GM19395 (cell line): ENCODE data around the gene TPPP3.

Experiments
- ATAC-seq: cut with Tn5 transposase; IDR thresholded peaks from one replicate; pipeline ENCODE4 v1.9.1; 2021; ENCODE audit warnings: mild to moderate bottlenecking, moderate library complexity; ENCODE audit not compliant: unreplicated experiment

TPPP3 gene

GRCh38 chr16:67406111-67406971 lies 13.0 kb upstream of the TPPP3 start:
- no peak for ATAC-seq

GRCh38 chr16:67405336-67405735 lies 12.0 kb upstream of the TPPP3 start:
- ATAC-seq, result no peak

- ATAC-seq, result no peak
These were observed 11.5 kb upstream of the TPPP3 start for GRCh38 chr16:67404740-67405226.

GRCh38 chr16:67403976-67404555 lies 10.8 kb upstream of the TPPP3 start:
- ATAC-seq, result no peak

GRCh38 chr16:67400901-67401300 lies 7.6 kb upstream of the TPPP3 start:
- ATAC-seq, result no peak

GRCh38 chr16:67399749-67400704 lies 6.7 kb upstream of the TPPP3 start:
- no peak for ATAC-seq

GRCh38 chr16:67399218-67399733 lies 6.0 kb upstream of the TPPP3 start:
- ATAC-seq, result no peak

- ATAC-seq, result no peak
These were observed 5.4 kb upstream of the TPPP3 start for GRCh38 chr16:67398546-67399217.

- no peak for ATAC-seq
These were observed 4.7 kb upstream of the TPPP3 start for GRCh38 chr16:67397812-67398545.

- no peak for ATAC-seq
These were observed 3.9 kb upstream of the TPPP3 start for GRCh38 chr16:67397036-67397801.

GRCh38 chr16:67396159-67397035 lies 3.1 kb upstream of the TPPP3 start:
- ATAC-seq, result no peak

- no peak for ATAC-seq
These were observed 2.3 kb upstream of the TPPP3 start for GRCh38 chr16:67395458-67396158.

GRCh38 chr16:67395105-67395457 lies 1.8 kb upstream of the TPPP3 start:
- no peak for ATAC-seq

- no peak for ATAC-seq
These were observed 1.1 kb upstream of the TPPP3 start for GRCh38 chr16:67394155-67395104.

- ATAC-seq, result no peak
These were observed 473 bp upstream of the TPPP3 start for GRCh38 chr16:67393788-67394154.

GRCh38 chr16:67392301-67393059 lies 818 bp downstream of the TPPP3 start:
- ATAC-seq, result no peak
